IgD-negative memory B cell (primary cell): ENCODE data around the gene MRPS23. TPM values are rescaled to one million over a fixed set of nuclear protein-coding genes. Genes with fewer than 3 reads are reported as not detected.

ENCODE experiments used
- H3K27ac Mint-ChIP-seq, 3 donors: one replicate each; pipeline ENCODE4 v1.8.0; 2020 to 2022; ENCODE audit warnings: mild to moderate bottlenecking in 3 of 3, mixed read lengths in 3 of 3, moderate library complexity in 1 of 3
- H3K27me3 Mint-ChIP-seq: one replicate; pipeline ENCODE4 v1.8.0; 2021; ENCODE audit warnings: mixed read lengths
- H3K36me3 Mint-ChIP-seq: one replicate; pipeline ENCODE4 v1.8.0; 2020; ENCODE audit warnings: mild to moderate bottlenecking, mixed read lengths
- H3K4me1 Mint-ChIP-seq, 3 donors: one replicate each; pipeline ENCODE4 v1.8.0; 2020 to 2022; ENCODE audit warnings: mixed read lengths in 3 of 3, mild to moderate bottlenecking in 1 of 3
- H3K4me3 Mint-ChIP-seq, 4 donors: one replicate each; pipeline ENCODE4 v1.8.0; 2020 to 2022; ENCODE audit warnings: mild to moderate bottlenecking in 4 of 4, mixed read lengths in 4 of 4, moderate library complexity in 3 of 4
- H3K9me3 Mint-ChIP-seq, 3 donors: one replicate each; pipeline ENCODE4 v1.8.0; 2020 to 2021; ENCODE audit warnings: mixed read lengths in 3 of 3, mild to moderate bottlenecking in 1 of 3
- polyA plus RNA-seq: library from polyadenylated mRNA; unstranded; fragments of 300-500 nt; fragmentation: Illumina TruSeq; gene quantifications from one replicate; pipeline ENCODE4 v1.2.3, GENCODE V29; 2021

The MRPS23 gene
- polyA plus RNA-seq, 1 donor from 2014 or later, result 42.9 TPM

DNA sequence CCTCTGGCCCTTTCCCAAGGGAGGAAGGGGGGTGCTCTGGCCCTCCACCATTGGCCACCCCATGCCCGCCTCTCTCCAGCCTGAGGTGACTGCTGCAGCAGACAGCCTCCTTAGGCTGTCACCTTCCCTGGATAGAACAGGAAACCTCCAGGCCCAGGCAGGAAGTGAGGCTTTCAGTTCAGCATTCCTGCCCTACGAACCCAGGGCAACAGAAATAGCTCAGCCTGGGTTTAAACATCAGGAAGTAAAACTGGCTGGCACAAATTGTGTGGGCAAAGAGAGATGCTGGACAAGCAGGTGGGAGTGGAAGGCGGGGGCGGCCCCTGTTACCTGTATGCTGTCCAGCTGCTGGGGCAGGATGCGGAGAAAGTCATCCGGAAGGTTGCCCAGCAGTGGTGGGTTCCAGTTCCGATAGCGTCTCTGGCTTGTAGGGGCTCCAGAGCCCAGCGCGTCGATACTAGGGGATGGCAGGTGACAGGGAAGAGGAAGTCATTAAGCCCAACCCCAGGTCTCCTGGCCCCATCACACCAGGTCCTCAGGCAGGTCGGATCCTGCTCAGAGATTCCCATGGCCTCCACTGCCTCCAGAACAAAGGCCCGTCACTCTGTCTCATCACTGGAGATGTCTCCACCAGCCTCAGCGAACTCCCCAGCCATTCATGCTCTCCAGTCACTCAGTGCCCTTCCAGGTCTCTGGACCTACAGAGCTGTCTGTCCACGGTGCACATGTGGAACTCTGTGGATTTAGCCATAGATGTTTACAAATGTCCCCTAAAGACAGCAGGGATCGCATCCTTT lies 23.6 kb upstream of the MRPS23 start:
- no peak overlapping the region for H3K27ac Mint-ChIP-seq
- peaks cover 0 to 17% (median 17%) of the 10 kb centered on the region in 3 donors for H3K4me1 Mint-ChIP-seq
- peaks cover 44% of the 10 kb centered on the region for H3K27me3 Mint-ChIP-seq
- peak overlapping the region in 2 of 4 donors; percentile 49 to 65 for H3K4me3 Mint-ChIP-seq
- H3K36me3 Mint-ChIP-seq, result no peaks in the 10 kb centered on the region
- peaks cover 0 to 1% (median 0%) of the 10 kb centered on the region in 3 donors for H3K9me3 Mint-ChIP-seq

DNA sequence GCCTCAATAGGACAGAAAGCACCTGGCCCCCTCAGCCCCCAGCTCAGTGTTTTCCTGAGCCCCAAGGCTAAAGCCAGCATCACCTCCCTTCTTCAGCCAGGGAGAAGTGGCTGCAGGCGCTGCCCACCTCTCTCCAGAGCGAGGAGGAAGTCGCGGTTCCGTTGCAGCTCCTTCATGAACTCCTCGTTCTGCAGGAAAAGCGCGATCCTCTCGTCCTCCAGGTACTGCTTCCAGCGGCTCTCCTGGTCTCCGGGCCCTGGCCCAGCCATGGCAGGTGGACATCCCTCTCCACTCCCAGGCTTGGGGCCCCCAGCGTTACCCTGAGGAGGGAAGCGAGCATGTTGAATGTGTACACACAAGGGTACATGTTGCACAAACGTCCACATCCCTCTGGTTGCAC lies 22.7 kb upstream of the MRPS23 start:
- peaks cover 8 to 23% (median 22%) of the 10 kb centered on the region in 3 donors for H3K4me1 Mint-ChIP-seq
- H3K4me3 Mint-ChIP-seq, result peak overlapping the region in 1 of 4 donors; percentile 22
- H3K27ac Mint-ChIP-seq, result no peak overlapping the region
- peaks cover 38% of the 10 kb centered on the region for H3K27me3 Mint-ChIP-seq
- H3K36me3 Mint-ChIP-seq, result no peaks in the 10 kb centered on the region
- peaks cover 0 to 1% (median 0%) of the 10 kb centered on the region in 3 donors for H3K9me3 Mint-ChIP-seq

DNA sequence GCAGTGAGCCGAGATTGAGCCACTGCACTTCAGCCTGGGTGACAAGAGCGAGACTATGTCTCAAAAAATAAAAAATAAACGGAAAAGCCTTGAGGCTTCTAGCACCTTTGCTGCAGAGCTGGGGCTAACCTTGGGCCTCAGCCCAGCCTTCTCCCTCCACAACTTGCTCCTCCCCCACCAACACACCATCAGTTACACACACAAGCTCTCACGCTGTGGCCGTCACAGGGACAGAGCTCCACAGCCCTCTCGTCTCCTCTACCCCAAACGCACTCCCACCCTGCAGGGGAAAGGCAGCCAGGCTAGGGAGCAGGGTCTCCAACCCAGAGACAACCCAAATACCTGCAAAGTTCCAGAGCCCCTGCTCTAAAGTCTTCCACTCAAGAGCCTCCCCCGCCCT lies 22.0 kb upstream of the MRPS23 start:
- Mint-ChIP-seq H3K27ac (no peak overlapping the region), H3K27me3 (peaks cover 38% of the 10 kb centered on the region), H3K36me3 (no peaks in the 10 kb centered on the region), H3K4me3 (no peak overlapping the region), H3K9me3 (peaks cover 0 to 1% (median 0%) of the 10 kb centered on the region in 3 donors), H3K4me1 (peaks cover 8 to 24% (median 22%) of the 10 kb centered on the region in 3 donors)

DNA sequence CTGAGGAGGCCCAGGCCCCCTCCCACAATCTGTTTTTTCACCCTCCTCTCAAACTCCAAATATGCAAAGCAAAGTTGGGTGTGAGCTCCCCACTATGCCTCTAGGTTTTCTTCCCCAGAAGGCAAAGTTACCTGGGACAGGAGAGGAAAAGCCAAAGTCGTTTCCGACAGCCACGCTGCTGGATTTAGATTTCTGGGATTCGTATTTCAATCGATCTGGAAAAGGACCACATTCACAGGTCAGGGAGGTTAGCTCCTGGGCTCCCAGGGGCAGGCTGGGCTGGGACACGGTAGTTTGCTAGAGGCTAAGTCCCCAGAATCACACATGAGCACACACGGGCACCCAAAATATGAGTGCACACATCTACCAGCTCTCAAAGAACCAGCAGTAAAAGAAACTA lies 21.3 kb upstream of the MRPS23 start:
- H3K4me3 Mint-ChIP-seq, result peak overlapping the region in 1 of 4 donors; percentile 27
- H3K9me3 Mint-ChIP-seq, result peaks cover 0 to 1% (median 0%) of the 10 kb centered on the region in 3 donors
- peaks cover 8 to 22% (median 22%) of the 10 kb centered on the region in 3 donors for H3K4me1 Mint-ChIP-seq
- no peak overlapping the region for H3K27ac Mint-ChIP-seq
- no peaks in the 10 kb centered on the region for H3K36me3 Mint-ChIP-seq
- H3K27me3 Mint-ChIP-seq, result peaks cover 34% of the 10 kb centered on the region

DNA sequence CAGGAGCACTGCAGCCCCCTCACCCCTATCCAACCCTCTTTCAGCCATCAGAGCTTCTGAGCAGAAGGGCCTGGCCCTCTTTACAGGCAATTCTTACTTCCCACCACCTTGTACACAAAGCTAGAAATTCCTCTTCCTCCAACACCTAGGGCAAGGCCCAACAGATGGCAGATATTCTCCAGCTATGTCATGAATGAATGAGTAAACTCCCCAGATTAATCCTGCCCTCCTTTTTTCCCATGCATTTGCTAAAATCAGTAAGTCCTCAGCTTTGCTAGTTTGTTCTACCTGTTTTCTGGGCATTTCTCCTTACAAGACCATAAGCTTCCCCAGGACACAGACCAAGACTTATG lies 20.4 kb upstream of the MRPS23 start:
- Mint-ChIP-seq H3K36me3 (no peaks in the 10 kb centered on the region), H3K4me3 (no peak overlapping the region), H3K9me3 (peaks cover 0 to 1% (median 0%) of the 10 kb centered on the region in 3 donors), H3K4me1 (peaks cover 8 to 22% (median 22%) of the 10 kb centered on the region in 3 donors), H3K27me3 (peaks cover 29% of the 10 kb centered on the region), H3K27ac (no peak overlapping the region)

DNA sequence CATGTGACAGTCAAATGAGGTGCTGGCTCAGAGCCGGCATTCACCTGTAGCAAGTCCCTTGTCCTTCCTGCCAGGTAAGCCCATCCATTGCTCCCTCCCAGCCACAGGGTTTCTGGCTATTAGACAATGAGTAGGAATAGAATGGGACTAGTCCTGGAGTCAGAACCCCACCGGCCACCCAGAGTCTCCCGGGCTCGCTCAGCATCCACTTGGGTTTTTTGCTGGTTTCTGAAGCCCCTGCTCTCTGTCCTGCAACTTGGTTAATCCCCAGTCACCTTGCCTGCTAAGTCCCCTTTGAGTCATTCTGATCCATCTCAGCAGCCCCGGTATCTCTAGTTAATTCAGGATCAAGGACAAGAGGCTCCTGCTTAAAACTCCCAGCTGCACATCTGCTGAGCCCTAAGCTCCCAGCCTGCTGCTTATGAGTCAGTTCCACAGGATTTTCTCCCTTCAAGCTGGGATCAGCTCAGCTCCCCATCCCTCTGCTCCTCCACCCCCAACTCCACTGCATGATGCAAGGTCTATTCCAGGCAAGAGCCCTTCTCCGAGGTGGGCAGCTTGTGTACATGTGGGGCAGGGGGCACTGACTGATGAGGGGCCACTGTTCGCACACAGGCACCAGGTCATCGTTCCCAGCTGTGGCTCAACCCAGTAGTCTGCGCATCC lies 19.9 kb upstream of the MRPS23 start:
- Mint-ChIP-seq H3K9me3 (peaks cover 0 to 1% (median 0%) of the 10 kb centered on the region in 3 donors), H3K36me3 (no peaks in the 10 kb centered on the region), H3K4me1 (peaks cover 8 to 22% (median 22%) of the 10 kb centered on the region in 3 donors), H3K4me3 (no peak overlapping the region), H3K27ac (no peak overlapping the region), H3K27me3 (peaks cover 27% of the 10 kb centered on the region)

DNA sequence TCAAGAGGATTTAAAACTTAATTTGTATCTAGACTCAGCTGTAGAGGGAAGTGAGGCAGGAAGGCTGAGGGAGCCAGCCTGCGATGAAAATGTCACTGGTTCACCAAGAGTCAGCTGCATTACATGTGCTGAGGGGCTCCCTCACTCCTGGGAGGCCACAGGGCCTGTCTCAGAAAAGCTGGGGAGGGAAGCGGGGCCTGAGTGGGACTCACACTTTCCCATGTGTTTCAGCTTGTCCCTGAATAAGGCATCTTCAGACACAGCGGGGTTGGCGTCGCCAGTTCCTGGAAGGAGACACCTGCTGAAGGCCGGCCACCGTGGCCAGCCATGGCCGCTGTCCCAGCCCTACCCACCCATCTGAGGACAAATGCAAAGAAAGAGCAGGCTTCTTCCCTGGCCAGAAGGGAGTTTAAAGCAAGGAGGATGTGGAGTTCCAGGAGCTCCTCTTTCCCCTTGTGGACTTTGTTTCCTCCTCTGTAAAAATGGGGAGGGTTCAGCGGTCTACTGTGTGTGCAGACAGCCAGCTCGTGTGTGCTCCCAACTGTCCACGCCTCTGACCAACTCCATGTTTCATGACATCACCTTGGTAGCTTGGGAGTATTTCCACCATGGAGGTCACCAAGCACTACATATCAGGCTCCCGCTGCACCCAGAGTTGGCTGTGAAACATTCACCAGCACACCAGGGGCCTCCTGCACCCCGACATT lies 19.2 kb upstream of the MRPS23 start:
- H3K27me3 Mint-ChIP-seq, result peaks cover 22% of the 10 kb centered on the region

DNA sequence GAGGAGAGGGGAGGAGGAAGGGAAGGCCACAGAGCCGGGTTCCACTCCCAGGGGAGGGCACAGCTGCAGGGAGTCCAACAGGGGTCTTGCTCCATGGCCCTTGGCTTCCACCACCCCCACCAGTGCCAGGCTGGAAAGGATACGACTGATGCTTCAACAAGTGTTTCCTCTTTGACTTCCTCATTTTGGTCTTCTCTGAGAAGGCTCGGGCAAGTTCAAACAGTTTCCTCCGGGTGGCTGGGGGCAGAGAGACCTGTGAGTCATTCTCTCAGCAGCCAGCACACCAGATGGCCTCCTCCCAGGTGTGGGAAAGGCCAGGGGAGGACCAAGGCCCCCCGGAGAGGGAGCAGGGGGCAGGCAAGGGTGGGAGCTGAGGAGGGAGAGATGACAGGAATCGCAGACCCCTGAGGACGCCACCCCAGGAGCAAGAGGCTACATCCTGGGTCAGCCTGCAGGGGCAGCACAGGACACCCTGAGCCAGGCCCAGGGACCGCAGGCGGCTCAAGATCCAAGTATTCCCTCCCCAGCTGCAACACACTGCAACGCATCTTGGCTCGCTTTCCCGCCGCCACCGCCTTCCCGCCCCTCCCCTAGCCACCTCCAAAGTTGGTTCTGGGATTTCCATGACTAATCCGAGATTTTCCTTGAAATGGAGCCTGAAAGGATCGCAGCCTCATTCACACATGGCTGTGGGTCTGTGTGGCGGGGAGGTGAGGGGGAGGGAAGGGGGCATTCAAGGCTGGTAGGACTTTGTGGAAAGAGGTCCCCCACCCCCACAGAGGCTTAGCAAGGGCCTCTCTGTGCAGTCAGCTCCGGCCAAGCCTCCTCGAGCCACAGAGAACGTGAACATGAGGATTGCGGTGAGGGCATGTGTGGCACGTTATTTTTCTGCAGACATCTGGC lies 18.4 kb upstream of the MRPS23 start:
- Mint-ChIP-seq H3K4me1 (peaks cover 8 to 16% (median 16%) of the 10 kb centered on the region in 3 donors), H3K9me3 (peaks cover 0 to 1% (median 0%) of the 10 kb centered on the region in 3 donors), H3K36me3 (no peaks in the 10 kb centered on the region), H3K27me3 (peaks cover 14% of the 10 kb centered on the region), H3K4me3 (peak overlapping the region in 3 of 4 donors; percentile 8 to 88 (median 71)), H3K27ac (no peak overlapping the region)

More for the DNA sequence above, 19.2 kb upstream of the MRPS23 start:
- peaks cover 0 to 1% (median 0%) of the 10 kb centered on the region in 3 donors for H3K9me3 Mint-ChIP-seq
- H3K27ac Mint-ChIP-seq, result no peak overlapping the region
- peak overlapping the region in 1 of 4 donors; percentile 12 for H3K4me3 Mint-ChIP-seq
- no peaks in the 10 kb centered on the region for H3K36me3 Mint-ChIP-seq
- H3K4me1 Mint-ChIP-seq, result peaks cover 8 to 22% (median 20%) of the 10 kb centered on the region in 3 donors

DNA sequence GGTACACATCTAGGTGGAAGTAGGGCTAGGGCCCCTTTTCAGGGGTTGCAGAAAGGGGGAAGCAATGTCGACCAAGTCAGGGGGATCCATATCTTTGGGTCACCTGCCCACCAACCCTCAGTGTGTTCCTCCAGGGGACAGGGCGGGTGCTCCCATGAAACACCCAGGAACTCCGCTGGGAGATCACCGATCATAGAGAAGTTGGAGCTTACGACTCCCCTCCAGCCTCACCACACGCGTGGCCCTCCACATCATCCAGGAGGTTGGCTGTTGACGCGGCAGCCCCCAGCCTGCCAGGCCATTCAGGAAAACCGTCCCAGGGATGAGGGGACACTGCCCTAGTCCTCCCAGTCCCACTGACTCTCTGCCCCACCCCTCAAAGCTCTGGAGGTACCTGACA lies 17.3 kb upstream of the MRPS23 start:
- peaks cover 15% of the 10 kb centered on the region for H3K27me3 Mint-ChIP-seq
- no peaks in the 10 kb centered on the region for H3K36me3 Mint-ChIP-seq
- no peaks in the 10 kb centered on the region for H3K9me3 Mint-ChIP-seq
- no peak overlapping the region for H3K27ac Mint-ChIP-seq
- H3K4me1 Mint-ChIP-seq, result peaks cover 8 to 12% (median 10%) of the 10 kb centered on the region in 3 donors
- H3K4me3 Mint-ChIP-seq, result no peak overlapping the region

DNA sequence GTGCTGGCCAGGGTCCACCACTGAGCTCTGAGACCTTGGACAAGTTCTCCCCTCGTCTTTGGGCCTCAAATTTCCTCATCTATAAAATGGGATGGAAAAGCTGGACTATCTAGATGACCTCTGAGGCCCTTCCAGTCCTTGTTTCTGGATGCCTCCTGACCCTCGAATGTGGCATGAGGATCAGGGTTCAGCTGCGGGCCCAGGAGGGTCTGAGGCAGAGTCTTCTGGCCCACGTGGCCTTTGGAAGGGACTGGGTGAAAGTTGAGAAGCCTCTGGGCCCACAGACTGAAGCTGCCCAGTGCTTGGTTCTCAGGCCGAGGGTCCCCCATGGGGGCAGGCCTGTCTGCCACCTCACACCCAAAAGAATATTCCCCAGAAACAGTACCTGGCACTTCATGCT lies 16.9 kb upstream of the MRPS23 start:
- Mint-ChIP-seq H3K36me3 (no peaks in the 10 kb centered on the region), H3K27me3 (peaks cover 11% of the 10 kb centered on the region), H3K9me3 (no peaks in the 10 kb centered on the region), H3K4me1 (peaks cover 8 to 12% (median 10%) of the 10 kb centered on the region in 3 donors), H3K27ac (no peak overlapping the region), H3K4me3 (no peak overlapping the region)

DNA sequence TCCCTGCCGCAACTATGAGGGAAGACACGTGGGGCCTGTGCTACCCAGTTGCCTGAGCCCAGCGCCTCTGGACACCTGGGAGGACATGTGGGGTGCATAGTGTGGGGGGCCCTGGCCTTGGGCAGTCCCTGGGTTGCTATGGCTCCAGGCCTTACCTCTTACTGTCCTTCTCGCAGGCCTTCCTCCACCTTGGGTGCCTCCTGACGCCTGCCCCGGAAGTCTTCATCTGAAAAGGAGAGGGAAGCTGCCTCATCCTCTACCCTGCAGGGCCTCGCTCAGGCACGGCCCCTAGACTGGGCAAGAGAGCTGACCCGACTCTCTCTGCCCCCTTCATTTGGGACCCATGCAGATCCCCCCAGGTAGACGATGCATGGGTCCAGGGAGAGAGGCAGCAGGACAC lies 16.5 kb upstream of the MRPS23 start:
- H3K36me3 Mint-ChIP-seq, result no peaks in the 10 kb centered on the region
- H3K4me1 Mint-ChIP-seq, result peaks cover 8 to 12% (median 10%) of the 10 kb centered on the region in 3 donors
- no peak overlapping the region for H3K4me3 Mint-ChIP-seq
- no peaks in the 10 kb centered on the region for H3K9me3 Mint-ChIP-seq
- no peak overlapping the region for H3K27ac Mint-ChIP-seq
- H3K27me3 Mint-ChIP-seq, result peaks cover 13% of the 10 kb centered on the region

DNA sequence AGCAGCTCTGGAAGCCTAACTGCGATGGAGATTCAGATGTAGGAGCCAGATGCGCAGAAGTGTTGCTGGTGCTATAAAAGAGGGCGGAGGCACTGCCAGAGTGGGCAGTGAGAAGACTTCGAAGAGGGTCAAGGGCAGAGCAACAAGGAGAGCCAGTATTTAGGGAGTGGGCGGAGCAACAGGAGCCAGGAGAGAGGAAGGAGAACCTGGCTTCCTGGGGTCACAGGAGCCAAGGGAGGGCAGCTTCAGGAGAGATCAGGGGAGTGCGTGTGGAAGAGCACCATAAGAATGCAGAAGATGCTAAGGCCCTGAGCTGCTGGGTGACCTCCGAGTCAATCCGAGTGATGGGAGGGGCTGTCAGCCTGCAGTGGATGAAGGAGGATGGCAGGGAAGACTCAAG lies 14.4 kb upstream of the MRPS23 start:
- Mint-ChIP-seq H3K27me3 (peaks cover 26% of the 10 kb centered on the region), H3K4me1 (peaks cover 14 to 22% (median 18%) of the 10 kb centered on the region in 3 donors), H3K4me3 (peak overlapping the region in 1 of 4 donors; percentile 41), H3K9me3 (no peaks in the 10 kb centered on the region), H3K27ac (no peak overlapping the region), H3K36me3 (no peaks in the 10 kb centered on the region)

DNA sequence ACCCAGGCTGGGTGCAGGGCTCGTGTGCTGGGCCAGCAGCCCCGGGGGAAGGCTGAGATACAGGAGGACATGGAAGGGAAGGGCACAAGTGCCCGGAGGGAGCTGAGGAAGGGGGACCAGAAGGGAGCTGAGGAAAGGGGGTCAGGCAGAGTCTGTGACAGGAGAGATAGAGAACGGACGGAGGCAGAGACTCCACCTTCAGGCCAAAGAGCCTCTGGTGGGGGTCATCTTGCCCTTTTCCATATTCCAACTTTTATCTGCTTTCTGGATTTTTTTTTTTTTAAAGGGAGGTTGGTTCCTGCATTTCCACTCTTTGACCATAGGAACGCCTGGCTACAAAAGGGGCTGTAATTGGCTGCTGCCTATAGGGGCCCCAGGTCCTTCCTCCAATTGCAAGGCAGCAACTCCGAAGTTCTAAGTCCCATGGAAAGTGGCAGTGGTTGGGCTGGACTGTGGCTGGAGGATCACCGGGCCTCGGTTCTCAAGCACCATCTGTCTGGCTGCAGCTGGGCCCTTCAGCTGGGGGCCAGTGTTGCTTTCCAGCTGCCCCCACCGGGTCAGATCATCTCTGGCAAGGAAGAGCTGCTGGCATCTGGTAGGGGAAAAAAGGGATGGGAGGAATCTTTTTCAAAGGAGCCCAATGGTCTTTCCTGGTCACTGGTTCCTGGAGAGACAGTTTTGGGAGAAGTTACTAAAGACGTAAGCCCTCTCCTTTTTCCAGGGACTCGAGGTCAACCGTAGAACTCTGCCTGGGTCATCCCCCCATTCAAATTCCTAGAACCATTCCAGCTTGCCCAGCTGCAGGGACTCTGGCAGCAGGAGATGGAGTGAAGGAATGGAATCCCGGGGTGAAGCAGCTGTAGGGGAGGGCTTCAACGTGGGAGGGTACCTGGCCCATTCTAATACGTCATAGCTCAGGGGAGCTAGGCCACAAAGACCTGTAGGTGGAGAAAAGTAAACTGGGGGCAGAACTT lies 13.1 kb upstream of the MRPS23 start:
- Mint-ChIP-seq H3K27me3 (peaks cover 33% of the 10 kb centered on the region), H3K27ac (no peak overlapping the region), H3K4me1 (peaks cover 11 to 13% (median 12%) of the 10 kb centered on the region in 3 donors), H3K9me3 (no peaks in the 10 kb centered on the region), H3K36me3 (no peaks in the 10 kb centered on the region), H3K4me3 (no peak overlapping the region)
